HG02943 (cell line): ENCODE results near the gene MRPL52.

Experiments
- ATAC-seq: cut with Tn5 transposase; IDR thresholded peaks from one replicate; pipeline ENCODE4 v1.9.1; 2021; ENCODE audit warnings: mild to moderate bottlenecking, low read depth, moderate library complexity; ENCODE audit not compliant: unreplicated experiment

The MRPL52 gene

DNA sequence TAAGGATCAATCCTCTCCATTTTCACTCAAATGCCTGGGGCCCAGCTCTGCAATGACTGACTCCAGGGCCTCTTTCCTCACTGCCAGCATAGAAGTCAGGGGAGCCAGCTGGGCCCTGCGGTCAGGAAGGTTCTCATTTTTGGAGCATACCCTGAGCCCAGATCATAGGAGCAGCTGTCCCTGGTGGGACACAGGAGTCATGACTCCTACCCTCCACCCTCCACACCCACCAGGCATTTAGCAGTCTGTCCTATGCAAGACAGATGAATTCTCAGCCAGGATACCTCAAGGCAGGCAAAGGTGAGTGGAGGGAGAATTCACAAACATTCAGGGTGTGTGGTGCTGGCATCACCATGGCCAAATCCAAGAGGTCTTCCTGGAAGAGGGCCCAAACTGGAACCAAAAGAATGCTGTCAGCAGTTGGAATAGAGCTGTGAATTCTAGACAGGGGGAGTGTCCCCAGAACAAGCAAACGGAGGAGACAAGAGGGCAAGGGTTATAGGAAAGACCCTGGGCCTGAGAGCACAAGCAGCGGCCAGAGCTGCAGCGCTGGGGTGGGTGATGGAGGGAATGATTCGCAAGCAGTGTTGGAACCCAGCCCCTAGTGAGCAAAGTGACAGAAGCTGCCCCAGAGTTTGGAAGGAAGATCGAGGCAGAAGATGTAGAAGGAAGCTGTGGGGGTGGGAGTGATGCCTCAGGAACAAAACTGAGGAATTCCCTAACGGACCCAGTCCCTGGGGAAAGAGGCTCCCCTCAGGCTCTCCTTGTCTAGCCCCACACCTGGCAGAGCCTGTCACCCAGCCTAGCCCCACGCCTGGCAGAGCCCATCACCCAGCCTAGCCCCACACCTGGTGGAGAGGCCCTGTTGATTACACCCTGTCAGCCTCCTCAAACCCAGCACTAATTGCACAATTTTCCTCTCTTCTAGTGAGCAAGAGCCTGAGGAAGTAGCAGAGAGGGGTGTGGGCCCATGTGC, 48.9 kb downstream of the MRPL52 start:
- no peak for ATAC-seq

DNA sequence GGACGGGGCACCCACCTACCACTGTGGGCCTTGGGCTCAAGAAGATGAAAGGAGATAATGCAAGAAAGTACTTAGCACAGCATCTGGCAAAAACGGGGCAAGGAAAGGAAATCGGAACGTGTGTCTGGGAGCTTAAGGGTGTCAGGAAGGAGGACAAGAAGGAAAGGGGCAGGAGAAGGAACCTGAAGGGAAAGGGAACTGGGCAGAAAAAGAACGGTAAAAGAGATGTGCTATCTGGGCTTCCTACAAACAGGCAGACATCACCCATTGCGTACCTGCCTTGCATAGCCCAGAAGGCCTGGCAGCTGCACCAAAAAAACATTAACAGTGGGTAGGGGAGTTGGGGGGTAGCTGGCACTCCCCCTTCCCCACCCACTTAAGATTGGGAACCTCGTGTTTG, 52.4 kb downstream of the MRPL52 start:
- no peak for ATAC-seq

GRCh38 chr14:22882529-22883172, 53.0 kb downstream of the MRPL52 start:
- ATAC-seq = no peak

GRCh38 chr14:22883173-22883976, 53.7 kb downstream of the MRPL52 start, which contains the start of gene REM2:
Gene REM2 (plus strand): TSS chr14:22883222. CDS start chr14:22883288, 66 bp downstream.
- no peak for ATAC-seq

DNA sequence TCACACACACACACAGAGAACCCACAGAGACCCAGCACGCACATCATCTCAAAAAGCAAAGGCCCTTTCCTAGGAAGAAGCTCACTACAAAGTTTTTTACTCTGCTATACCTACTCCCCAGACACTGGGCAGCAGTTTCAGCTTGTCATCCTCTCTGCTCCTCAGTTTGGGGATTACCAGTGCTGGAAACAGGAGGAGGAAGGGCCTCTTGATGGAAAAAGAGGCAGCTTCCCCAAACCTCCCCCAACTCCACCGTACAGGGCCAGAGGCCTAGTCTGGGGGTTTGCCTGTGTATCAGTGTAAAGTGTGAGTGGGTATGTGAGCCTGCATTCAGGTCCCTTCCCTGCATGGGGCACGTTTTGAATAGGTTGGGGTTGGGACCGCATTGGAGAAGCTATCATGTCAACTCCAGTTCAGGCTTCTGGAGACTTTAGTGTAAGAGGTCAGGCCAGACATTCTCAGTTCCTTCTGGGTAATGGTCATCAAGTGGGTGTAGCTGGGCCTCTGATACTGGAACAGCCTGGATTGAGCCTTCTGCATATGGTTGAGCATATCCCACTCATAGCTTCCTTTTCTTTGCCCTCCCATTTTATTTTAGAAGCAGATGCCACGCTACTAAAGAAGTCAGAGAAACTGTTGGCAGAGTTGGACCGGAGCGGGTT, 54.5 kb downstream of the MRPL52 start:
- no peak for ATAC-seq
